ENCODE data around the gene MEX3C.

MEX3C gene

DNA sequence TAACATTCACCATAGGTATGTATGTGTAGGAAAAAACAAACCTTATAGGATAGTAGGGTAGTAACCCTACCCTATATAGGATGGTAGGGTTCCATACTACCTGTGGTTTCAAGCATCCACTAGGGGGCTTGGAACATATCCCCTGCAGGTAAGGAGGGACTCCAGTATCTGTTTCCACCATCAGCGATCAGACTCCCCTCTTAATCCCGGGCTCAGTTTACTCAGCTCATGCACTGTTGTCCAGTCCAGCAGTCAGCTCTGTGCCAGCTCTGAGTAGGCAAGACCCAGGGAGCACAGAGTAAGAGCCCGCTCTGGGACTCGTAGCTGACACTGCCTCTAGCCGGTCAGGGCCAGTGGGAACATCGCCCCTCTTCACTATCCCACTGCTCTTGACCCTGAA lies 61.7 kb downstream of the MEX3C start:
- H3K4me3 ChIP-seq (ENCODE audit: low read depth, low read length) = no peak overlapping the region
- no peak for DNase-seq (ENCODE audit: low read depth)
- TF ChIP-seq, protein P1, sequence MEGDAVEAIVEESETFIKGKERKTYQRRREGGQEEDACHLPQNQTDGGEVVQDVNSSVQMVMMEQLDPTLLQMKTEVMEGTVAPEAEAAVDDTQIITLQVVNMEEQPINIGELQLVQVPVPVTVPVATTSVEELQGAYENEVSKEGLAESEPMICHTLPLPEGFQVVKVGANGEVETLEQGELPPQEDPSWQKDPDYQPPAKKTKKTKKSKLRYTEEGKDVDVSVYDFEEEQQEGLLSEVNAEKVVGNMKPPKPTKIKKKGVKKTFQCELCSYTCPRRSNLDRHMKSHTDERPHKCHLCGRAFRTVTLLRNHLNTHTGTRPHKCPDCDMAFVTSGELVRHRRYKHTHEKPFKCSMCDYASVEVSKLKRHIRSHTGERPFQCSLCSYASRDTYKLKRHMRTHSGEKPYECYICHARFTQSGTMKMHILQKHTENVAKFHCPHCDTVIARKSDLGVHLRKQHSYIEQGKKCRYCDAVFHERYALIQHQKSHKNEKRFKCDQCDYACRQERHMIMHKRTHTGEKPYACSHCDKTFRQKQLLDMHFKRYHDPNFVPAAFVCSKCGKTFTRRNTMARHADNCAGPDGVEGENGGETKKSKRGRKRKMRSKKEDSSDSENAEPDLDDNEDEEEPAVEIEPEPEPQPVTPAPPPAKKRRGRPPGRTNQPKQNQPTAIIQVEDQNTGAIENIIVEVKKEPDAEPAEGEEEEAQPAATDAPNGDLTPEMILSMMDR (conservative IDR thresholded peaks at IDR 0.05; ENCODE audit: low read depth, low read length) = peak; percentile 47

DNA sequence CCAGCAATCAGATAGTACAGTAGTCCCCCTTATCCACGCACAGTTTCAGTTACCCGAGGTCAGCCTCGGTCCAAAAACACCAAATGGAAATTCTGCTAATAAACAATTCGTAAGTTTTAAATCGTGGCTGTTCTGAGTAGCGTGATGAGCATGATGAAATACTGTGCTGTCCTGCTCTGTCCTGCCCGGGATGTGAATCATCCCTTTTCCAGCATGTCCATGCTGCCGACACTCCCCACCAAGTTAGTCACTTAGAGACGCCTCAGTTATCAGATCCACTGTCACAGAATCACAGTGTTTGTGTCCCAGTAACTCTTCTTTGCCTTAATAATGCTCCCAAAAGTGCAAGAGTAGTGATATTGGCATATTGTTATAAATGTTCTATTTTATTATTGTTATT lies 62.1 kb downstream of the MEX3C start:
- H3K4me3 ChIP-seq (ENCODE audit: low read depth, low read length) = peak overlapping the region; percentile 20
- TF ChIP-seq, protein P1 (conservative IDR thresholded peaks at IDR 0.05; ENCODE audit: low read depth, low read length) = no peak
- peak; percentile 84 for DNase-seq (ENCODE audit: low read depth)

DNA sequence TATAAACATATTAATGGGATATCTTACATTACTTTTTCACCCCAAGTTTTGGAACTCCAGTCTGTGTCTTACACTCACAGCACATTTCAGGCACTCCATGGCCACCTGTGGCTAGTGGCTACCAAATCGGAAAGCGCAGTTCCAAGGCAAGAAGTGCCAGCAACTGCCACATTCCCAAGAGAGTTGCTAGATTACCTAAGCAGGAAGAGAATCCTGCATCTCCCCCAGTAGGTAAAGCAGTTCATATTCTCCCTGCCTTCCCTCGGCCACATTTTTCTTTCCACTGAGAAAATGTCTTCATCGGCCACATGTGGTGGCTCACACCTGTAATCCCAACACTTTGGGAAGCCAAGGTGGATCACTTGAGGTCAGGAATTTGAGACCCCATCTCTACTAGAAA lies 62.8 kb downstream of the MEX3C start:
- H3K4me3 ChIP-seq (ENCODE audit: low read depth, low read length) = no peak overlapping the region

DNA sequence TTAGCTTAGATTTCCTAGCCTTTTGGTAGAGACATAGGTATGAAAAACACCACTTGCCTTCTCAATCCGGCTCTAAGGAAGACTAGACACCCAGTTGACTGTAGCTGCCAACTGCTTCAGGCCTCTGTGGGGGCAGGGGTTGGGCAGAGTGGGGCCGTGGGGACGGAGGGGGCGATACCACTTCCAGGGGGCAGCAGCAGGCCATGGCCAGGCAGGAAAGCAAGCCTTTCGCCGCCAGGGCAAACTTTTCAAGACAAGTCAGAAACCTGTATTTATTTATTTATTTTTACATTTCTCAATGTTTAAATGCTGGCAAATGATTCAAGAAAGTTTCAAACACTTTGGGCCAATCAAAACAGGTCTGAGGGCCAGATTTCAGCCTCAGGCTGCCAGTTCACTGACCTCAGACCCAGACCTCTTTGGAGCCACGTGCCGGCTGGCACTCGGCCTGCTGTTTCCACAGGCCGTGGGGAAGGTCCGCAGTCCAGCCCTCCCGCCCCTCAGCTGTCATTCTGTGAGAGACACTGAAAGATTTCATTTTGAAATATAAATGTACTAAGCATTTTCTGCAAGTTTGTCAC lies 63.8 kb downstream of the MEX3C start:
- TF ChIP-seq, protein P1 (conservative IDR thresholded peaks at IDR 0.05; ENCODE audit: low read depth, low read length) = peak; percentile 28
- peak; percentile 33 for DNase-seq (ENCODE audit: low read depth)

More for the DNA sequence above, 62.8 kb downstream of the MEX3C start:
- DNase-seq (ENCODE audit: low read depth) = no peak
- TF ChIP-seq, protein P1 (conservative IDR thresholded peaks at IDR 0.05; ENCODE audit: low read depth, low read length) = no peak

DNA sequence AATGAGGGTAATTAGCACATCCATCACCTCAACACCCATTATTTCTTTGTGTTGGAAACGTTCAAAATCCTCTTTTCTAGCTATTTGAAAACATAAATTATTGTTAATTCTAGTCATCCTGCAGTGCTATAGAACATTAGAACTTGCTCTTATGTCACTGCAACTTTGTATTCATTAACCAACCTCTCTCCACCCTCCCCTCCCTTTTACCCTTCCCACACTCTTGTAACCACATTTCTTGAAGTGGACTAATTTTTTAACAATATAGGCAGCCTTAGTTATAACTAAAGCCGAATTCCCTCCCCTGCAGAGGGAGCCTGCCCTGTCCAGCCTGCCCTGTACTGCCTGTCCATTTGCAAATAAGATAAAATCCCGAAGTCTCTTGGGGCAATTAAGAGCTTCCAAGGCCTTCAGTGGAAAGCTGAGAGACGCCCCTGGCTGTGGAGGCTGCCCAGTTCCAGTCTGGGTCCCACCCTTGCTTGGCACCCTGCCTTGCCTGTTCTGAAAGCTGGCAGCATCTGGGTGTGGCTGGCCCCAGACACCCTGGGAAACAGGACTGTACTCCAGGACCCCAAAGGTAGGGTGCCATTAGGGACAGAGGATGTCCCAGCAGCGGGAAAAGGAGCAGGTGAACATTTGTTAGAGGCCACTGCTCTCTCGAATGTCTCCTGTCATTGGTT lies 65.1 kb downstream of the MEX3C start:
- no peak for DNase-seq (ENCODE audit: low read depth)
- H3K4me3 ChIP-seq (ENCODE audit: low read depth, low read length) = no peak overlapping the region
- TF ChIP-seq, protein P1 (conservative IDR thresholded peaks at IDR 0.05; ENCODE audit: low read depth, low read length) = no peak

More for the DNA sequence above, 63.8 kb downstream of the MEX3C start:
- H3K4me3 ChIP-seq (ENCODE audit: low read depth, low read length) = no peak overlapping the region

DNA sequence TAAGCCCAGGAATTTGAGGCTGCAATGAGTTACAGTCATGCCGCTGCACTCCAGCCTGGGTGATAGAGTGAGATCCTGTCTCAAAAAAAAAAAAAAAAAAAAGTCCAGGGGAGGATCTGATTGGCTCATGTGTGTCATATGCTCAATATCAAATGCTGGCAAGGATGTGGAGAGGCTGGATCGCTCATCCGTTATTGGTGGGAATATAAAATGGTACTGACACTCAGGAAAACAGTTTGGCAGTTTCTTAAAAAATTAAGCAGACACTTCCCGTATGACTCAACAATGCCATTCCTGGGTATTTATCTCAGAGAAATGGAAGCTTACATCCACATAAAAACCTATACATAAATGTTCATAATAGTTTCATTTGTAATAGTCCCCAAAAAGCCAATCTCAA lies 68.9 kb downstream of the MEX3C start:
- TF ChIP-seq, protein P1 (conservative IDR thresholded peaks at IDR 0.05; ENCODE audit: low read depth, low read length) = no peak
- no peak overlapping the region for H3K4me3 ChIP-seq (ENCODE audit: low read depth, low read length)
- no peak for DNase-seq (ENCODE audit: low read depth)

DNA sequence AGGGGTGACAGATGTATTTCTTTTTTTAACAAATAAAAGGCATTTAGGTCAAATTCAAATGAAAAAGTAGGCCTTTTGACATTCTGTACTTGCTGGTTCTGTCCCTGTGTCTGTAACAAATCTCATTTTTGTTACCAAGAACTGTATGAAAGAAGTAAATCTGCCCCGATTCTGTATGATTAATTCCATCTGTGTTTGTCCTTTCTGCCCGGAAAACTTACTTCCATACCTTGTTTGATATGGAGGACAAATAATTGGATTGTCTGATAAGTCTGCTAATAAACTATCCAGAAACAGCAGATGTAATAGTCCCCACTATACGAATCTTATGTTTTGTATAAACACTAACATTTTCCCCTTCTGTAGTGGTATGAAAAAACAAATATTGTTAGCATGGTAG lies 69.8 kb downstream of the MEX3C start:
- TF ChIP-seq, protein P1 (conservative IDR thresholded peaks at IDR 0.05; ENCODE audit: low read depth, low read length) = no peak
- DNase-seq (ENCODE audit: low read depth) = no peak
- no peak overlapping the region for H3K4me3 ChIP-seq (ENCODE audit: low read depth, low read length)

Measured in choroid plexus epithelial cell (primary cell).